H54 (cell line): ENCODE results near the gene KLB.
"Not testable (repeated sequence)": the region's sequence is repeated elsewhere in the genome, so short reads cannot be mapped to it uniquely, and the experiment has no call there.

Source experiments
- DNase-seq: peaks from one replicate; pipeline ENCODE4 v3.0.0; 2011; ENCODE audit warnings: low spot score, mixed read lengths; ENCODE audit not compliant: insufficient read length
- FAIRE-seq: peaks from 3 replicates; lab custom pipeline; 2011; peaks lifted over from hg19 to GRCh38; lab: Jason Lieb, UNC
- POLR2A ChIP-seq: IDR thresholded peaks from 2 replicates; pipeline ENCODE4 v1.6.1; 2011; ENCODE audit warnings: low read depth, mild to moderate bottlenecking, low read length

The KLB gene

GRCh38 chr4:39442998-39443397 is 36.3 kb downstream of the KLB start:
- FAIRE-seq = no peak

DNA sequence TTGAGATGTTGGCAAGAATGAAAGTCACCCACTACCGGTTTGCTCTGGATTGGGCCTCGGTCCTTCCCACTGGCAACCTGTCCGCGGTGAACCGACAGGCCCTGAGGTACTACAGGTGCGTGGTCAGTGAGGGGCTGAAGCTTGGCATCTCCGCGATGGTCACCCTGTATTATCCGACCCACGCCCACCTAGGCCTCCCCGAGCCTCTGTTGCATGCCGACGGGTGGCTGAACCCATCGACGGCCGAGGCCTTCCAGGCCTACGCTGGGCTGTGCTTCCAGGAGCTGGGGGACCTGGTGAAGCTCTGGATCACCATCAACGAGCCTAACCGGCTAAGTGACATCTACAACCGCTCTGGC is 39.7 kb downstream of the KLB start:
- no peak for DNase-seq
- no peak for FAIRE-seq
- no peak for TF ChIP-seq POLR2A

More at GRCh38 chr4:39442998-39443397, 36.3 kb downstream of the KLB start:
- TF ChIP-seq POLR2A = no peak
- no peak for DNase-seq

- FAIRE-seq = no peak
- no peak for TF ChIP-seq POLR2A
- no peak for DNase-seq
These were observed 40.3 kb downstream of the KLB start for GRCh38 chr4:39446842-39447573.

- FAIRE-seq (no peak), DNase-seq (no peak)
- no peak for TF ChIP-seq POLR2A
These were observed 43.9 kb downstream of the KLB start for GRCh38 chr4:39450618-39451017.

DNA sequence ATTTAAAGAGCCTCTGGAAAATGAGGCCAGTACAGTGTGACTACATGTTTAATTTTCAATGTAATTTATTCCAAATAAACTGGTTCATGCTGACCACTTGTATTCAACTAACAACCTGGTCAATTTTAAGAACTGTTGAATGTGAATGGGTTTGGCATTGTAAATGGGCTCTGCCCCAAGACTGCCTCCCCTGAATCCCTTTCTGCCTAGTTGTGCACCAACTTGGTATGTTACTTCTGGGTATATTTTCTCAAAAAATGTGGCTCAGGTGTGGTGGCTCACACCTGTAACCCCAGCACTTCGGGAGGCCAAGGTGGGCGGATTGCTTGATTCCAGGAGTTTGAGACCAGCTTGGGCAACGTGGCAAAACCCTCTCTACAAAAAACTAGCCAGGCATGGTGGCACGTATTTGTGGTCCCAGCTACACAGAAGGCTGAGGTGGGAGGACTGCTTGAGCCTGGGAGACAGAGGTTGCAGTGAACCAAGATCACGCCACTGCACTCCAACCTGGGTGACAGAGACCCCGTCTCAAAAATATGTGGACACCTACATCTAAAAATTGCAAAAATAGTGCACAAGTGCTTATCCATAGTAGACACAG is 44.8 kb downstream of the KLB start:
- no peak for FAIRE-seq
- TF ChIP-seq POLR2A = no peak

GRCh38 chr4:39452153-39452859 is 45.6 kb downstream of the KLB start:
- TF ChIP-seq POLR2A = no peak
- no peak for FAIRE-seq
- DNase-seq = no peak

More for the DNA sequence above, 44.8 kb downstream of the KLB start:
- DNase-seq = no peak

DNA sequence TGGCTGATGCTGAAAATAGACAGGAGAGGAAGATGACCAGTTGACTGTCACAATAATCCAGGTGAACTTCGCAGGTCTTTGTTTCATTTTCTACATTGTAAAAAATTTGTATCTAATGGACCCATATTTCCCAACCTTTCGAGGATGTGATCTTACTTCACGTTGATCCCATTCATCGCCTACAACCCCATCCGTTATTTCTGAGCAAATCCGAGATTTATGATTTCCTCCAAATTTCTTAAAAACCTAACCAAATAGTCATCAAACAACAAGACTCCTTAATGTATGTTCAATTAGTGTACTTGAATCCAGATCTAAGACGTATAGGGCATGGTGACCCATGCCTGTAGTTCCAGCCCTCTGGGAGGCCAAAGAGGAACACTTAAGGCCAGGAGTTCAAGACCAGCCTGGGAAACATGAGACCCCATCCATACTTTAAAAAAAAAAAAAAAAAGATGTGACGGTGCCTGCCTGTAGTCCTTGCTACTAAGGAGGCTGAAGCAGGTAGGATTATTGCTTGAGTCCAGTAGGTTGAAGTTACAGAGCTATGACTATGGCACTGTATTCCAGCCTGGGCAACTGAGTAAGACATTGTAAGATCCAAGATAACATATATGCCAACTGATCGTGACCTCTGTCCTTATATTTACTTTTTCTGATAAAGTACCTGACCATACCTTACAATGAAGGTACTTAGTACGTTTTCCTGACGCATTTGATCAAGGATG is 46.3 kb downstream of the KLB start:
- DNase-seq (no peak), FAIRE-seq (no peak)
- no peak for TF ChIP-seq POLR2A

GRCh38 chr4:39453738-39454137 is 47.0 kb downstream of the KLB start:
- no peak for TF ChIP-seq POLR2A

DNA sequence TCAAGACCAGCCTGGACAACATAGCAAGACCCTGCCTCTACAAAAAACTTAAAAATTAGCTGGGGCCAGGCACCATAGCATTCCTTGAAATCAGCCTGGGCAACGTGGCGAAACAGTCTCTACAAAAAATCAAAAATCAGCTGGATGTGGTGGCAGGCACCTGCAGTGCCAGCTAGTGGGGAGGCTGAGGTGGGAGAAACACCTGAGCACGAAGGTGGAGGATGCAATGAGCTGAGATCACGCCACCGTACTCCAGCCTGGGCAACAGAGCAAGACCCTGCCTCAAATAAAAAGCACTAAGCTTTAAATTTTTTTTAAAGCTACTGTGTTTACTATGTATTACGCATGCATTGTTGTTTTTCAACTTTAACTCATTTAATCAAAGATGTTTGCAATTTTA is 48.8 kb downstream of the KLB start:
- FAIRE-seq = no peak
- TF ChIP-seq POLR2A = no peak
- DNase-seq = no peak

More at GRCh38 chr4:39453738-39454137, 47.0 kb downstream of the KLB start:
- DNase-seq (no peak), FAIRE-seq (no peak)

- FAIRE-seq (no peak), DNase-seq (no peak)
- TF ChIP-seq POLR2A = no peak
These were observed 50.4 kb downstream of the KLB start for GRCh38 chr4:39456946-39457763.

GRCh38 chr4:39458161-39458504 is 51.4 kb downstream of the KLB start:
- not testable (repeated sequence) for FAIRE-seq, DNase-seq

DNA sequence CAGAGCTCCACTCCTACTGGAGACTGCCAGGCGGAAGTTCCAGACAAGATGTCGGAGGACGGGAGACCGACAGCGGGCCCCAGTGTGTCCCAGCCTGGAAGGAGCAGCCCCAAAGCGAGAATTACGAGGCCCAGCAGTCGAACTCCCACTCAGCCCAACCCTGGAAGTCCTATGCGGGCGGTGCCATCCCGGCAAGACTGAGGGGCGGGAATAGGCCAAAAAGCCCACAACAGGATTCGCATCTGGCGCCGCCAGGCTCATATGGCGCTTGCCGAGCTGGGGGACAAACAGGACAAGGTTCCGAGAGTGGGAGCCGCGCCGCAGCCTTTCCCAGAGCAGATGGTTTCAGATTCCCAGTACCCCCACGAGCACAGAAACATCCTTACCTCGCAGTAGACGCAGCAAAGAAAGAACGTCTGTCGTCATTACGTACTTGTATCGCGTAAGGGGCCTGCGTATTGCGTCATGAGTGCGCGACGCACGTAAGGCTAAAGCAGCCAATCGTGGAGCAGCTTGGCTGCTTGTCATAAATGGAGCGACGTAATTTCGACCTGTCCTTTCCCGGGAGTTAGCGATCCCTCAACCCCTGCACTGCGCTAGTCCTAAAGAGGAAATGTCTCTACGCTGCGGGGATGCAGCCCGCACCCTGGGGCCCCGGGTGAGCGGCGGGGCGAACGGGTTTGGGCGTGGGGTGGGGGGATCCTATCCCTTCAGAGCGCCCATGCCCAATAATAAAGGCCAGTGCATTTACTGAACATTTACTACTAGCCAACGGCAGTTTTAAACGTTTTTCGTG is 52.0 kb downstream of the KLB start, which contains the start of the genes LIAS and RPL9:
LIAS (plus strand) TSS at position 552 of the 796 bp plus-strand sequence; CDS start at position 614, 62 bp downstream.
RPL9 (minus strand) TSS at position 418 of the 796 bp plus-strand sequence. CDS start 483 bp downstream, outside the sequence.
- FAIRE-seq (peak; percentile 97), DNase-seq (peak; percentile 69)
- peak; percentile 89 for TF ChIP-seq POLR2A
